GM12801 (cell line): Measurements from ENCODE around the gene DGKB.

Source experiments
- CTCF ChIP-seq: IDR thresholded peaks from one replicate; pipeline ENCODE4 v1.5.1; 2011; ENCODE audit warnings: control low read depth; ENCODE audit not compliant: insufficient read length; ENCODE audit errors: extremely low read depth

DGKB gene

GRCh38 chr7:14924398-14924797, 21.8 kb upstream of the DGKB start:
- TF ChIP-seq CTCF, result no peak

- TF ChIP-seq CTCF, result no peak
Observed at GRCh38 chr7:14911077-14911476, 8.5 kb upstream of the DGKB start.

DNA sequence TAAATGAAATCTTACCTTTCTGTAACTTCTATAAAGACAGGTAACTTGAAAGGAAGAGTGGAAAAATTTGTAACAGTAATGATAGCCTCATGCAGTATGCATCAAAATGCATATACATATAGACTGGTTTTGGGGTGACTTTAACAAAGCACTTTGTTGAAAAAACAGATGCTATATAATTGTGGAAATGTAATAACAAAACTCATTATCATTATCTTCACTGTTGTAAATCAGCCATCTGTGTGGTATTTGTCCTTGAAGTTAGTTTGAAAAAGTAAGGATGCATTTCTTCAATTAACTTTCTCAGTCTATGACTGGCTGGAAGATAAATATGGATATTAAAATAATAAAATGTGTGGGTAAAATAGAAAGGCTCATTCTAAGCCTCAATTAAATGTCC, 6.1 kb upstream of the DGKB start:
- no peak for TF ChIP-seq CTCF

- no peak for TF ChIP-seq CTCF
Observed at GRCh38 chr7:14905764-14906163, 3.2 kb upstream of the DGKB start.

DNA sequence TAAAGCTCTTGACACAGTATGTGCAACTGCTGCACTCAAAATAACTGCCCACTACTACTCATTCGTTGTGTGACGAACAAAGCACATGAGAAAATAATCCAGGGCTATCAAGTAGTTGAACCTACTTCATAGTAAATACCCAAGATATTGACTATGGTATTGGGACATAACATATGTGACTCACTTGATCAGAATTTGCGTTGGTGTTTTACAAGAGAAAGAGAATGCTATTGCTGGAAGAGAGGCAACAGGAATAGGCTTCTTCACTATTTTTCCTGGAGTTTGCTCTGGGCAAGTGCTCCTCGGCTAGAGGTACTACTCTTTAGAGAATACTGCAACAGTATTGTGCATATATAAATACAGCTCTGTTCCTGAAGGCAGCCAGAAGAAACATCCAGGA, 2.5 kb downstream of the DGKB start:
- TF ChIP-seq CTCF, result no peak

DNA sequence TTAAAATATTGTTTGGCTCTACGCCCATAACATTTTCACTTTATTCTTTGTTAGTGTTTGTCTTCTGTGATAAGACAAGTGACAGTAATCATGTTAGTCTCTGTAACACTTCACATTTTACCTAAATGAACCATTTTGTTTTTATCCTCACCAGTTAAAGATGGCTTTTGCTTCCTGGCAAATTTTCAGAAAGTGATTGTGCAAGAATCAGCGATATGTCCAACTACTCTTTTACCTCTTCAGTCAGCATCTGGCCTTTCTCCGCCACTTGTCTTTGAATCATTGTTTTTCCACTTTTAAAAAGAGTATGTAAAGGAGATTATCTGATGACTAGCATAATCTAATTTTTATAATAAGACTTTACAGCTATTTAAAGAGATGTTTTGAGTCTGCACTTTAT, 3.5 kb downstream of the DGKB start:
- TF ChIP-seq CTCF, result no peak

DNA sequence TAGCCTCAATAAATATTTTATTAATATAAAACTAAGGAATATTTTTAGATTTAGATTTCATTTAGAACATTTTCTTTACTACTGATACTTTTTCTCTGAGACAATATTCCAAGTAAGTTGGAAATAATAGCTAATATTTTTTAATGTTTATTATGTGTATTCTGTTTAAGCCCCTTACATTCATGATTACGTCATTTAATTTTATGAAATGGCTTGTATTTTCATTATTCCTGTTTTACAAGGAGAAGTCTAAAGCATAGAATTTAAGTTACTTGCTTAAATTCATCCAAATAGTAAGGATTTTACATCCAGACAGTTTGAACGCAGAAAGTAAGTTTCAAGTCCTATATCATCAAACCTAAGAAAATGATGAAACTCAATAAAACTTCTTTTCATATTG, 6.1 kb downstream of the DGKB start:
- no peak for TF ChIP-seq CTCF

GRCh38 chr7:14894826-14895225, 7.7 kb downstream of the DGKB start:
- TF ChIP-seq CTCF, result no peak
